GM23248 (cell line): ENCODE measurements around the gene TEX29.

Experiments
- EZH2 ChIP-seq: fragments of 200-600 bp; sonication (generic); IDR thresholded peaks from 2 replicates; pipeline ENCODE4 v1.6.1; 2018; ENCODE audit warnings: antibody characterized with exemption, mild to moderate bottlenecking; ENCODE audit not compliant: insufficient read depth, poor library complexity, severe bottlenecking
- EZH2phosphoT487 ChIP-seq: fragments of 200-600 bp; sonication (generic); IDR thresholded peaks from 2 replicates; pipeline ENCODE4 v1.6.1; 2018; ENCODE audit warnings: antibody characterized with exemption, moderate library complexity, mild to moderate bottlenecking, low read depth; ENCODE audit not compliant: insufficient read depth

GRCh38 chr13:111344471-111345191, 24.2 kb downstream of the TEX29 start:
- TF ChIP-seq EZH2phosphoT487 = no peak
- no peak for TF ChIP-seq EZH2
